H9 (cell line): ENCODE measurements around the gene ADRM1. TPM values are rescaled to one million over a fixed set of nuclear protein-coding genes. Genes with fewer than 3 reads are reported as not detected.

Experiments
- DNase-seq: peaks from one replicate; pipeline ENCODE4 v3.0.0-alpha.2; 2017
- H2AFZ ChIP-seq: one replicate; pipeline ENCODE4 v1.6.1; 2013; ENCODE audit warnings: mild to moderate bottlenecking, low read length, control low read depth, moderate library complexity
- H2AK5ac ChIP-seq: 2 replicates; pipeline ENCODE4 v1.6.1; 2013; ENCODE audit warnings: low read length, control low read depth, mixed read lengths; ENCODE audit not compliant: insufficient read length
- H2BK120ac ChIP-seq: one replicate; pipeline ENCODE4 v1.6.1; 2013; ENCODE audit warnings: low read depth, mild to moderate bottlenecking, low read length, control low read depth, inconsistent platforms; ENCODE audit not compliant: poor library complexity, severe bottlenecking
- H2BK12ac ChIP-seq: 2 replicates; pipeline ENCODE4 v1.6.1; 2013; ENCODE audit warnings: low read length, control low read depth, mixed read lengths, low read depth; ENCODE audit not compliant: insufficient read length
- H2BK15ac ChIP-seq: 2 replicates; pipeline ENCODE4 v1.6.1; 2013; ENCODE audit warnings: low read depth, low read length, control low read depth
- H2BK20ac ChIP-seq: one replicate; pipeline ENCODE4 v1.6.1; 2013; ENCODE audit warnings: low read depth, mild to moderate bottlenecking, low read length, control low read depth, inconsistent platforms; ENCODE audit not compliant: poor library complexity, severe bottlenecking
- H2BK5ac ChIP-seq: 2 replicates; pipeline ENCODE4 v1.6.1; 2013; ENCODE audit warnings: low read length, control low read depth, mixed read lengths; ENCODE audit not compliant: insufficient read length
- H3K14ac ChIP-seq: 2 replicates; pipeline ENCODE4 v1.6.1; 2013; ENCODE audit warnings: low read length, control low read depth; ENCODE audit not compliant: insufficient read depth
- H3K18ac ChIP-seq: 2 replicates; pipeline ENCODE4 v1.6.1; 2013; ENCODE audit warnings: low read depth, mild to moderate bottlenecking, mixed read lengths, low read length, control low read depth; ENCODE audit not compliant: insufficient read length
- H3K23ac ChIP-seq: 2 replicates; pipeline ENCODE4 v1.6.1; 2013; ENCODE audit warnings: low read length, control low read depth, mixed read lengths, low read depth; ENCODE audit not compliant: insufficient read length
- H3K23me2 ChIP-seq: 2 replicates; pipeline ENCODE4 v1.6.1; 2013; ENCODE audit warnings: low read depth, mild to moderate bottlenecking, mixed read lengths, low read length, control low read depth; ENCODE audit not compliant: insufficient read length, poor library complexity, severe bottlenecking
- H3K27ac ChIP-seq: 2 replicates; pipeline ENCODE4 v1.5.1; 2013; ENCODE audit warnings: low read length, control low read depth, mixed read lengths, low read depth; ENCODE audit not compliant: insufficient read length
- H3K27me3 ChIP-seq: 2 replicates; pipeline ENCODE4 v1.6.1; 2013; ENCODE audit warnings: low read length, control low read depth, inconsistent platforms; ENCODE audit not compliant: insufficient read depth
- H3K4ac ChIP-seq: 2 replicates; pipeline ENCODE4 v1.6.1; 2013; ENCODE audit warnings: low read depth, mild to moderate bottlenecking, control low read depth, inconsistent platforms, low read length, moderate library complexity
- H3K4me1 ChIP-seq: 2 replicates; pipeline ENCODE4 v1.6.1; 2013; ENCODE audit warnings: low read length, control low read depth, inconsistent platforms; ENCODE audit not compliant: insufficient read depth
- H3K4me2 ChIP-seq: 2 replicates; pipeline ENCODE4 v1.6.1; 2013; ENCODE audit warnings: low read length, control low read depth, mixed read lengths; ENCODE audit not compliant: insufficient read length, insufficient read depth
- H3K56ac ChIP-seq: 2 replicates; pipeline ENCODE4 v1.6.1; 2013; ENCODE audit warnings: low read depth, mild to moderate bottlenecking, mixed read lengths, low read length, control low read depth; ENCODE audit not compliant: insufficient read length
- H3K79me1 ChIP-seq: 2 replicates; pipeline ENCODE4 v1.6.1; 2013; ENCODE audit warnings: low read depth, mild to moderate bottlenecking, moderate library complexity, low read length, control low read depth, inconsistent platforms; ENCODE audit not compliant: insufficient read depth, poor library complexity, severe bottlenecking
- H3K79me2 ChIP-seq: 2 replicates; pipeline ENCODE4 v1.6.1; 2013; ENCODE audit warnings: low read length, control low read depth, inconsistent platforms; ENCODE audit not compliant: insufficient read depth
- H3K9ac ChIP-seq: 2 replicates; pipeline ENCODE4 v1.6.1; 2013; ENCODE audit warnings: low read length, control low read depth, mixed read lengths; ENCODE audit not compliant: insufficient read length; ENCODE audit errors: extremely low read depth
- H3K9me3 ChIP-seq: one replicate; pipeline ENCODE4 v1.6.1; 2013; ENCODE audit warnings: low read depth, low read length, inconsistent platforms; ENCODE audit not compliant: control insufficient read depth
- H3T11ph ChIP-seq: one replicate; pipeline ENCODE4 v1.6.1; 2013; ENCODE audit warnings: mild to moderate bottlenecking, low read length, control low read depth, inconsistent platforms
- H4K20me1 ChIP-seq: one replicate; pipeline ENCODE4 v1.6.1; 2013; ENCODE audit not compliant: control insufficient read depth, insufficient read length, insufficient read depth
- H4K5ac ChIP-seq: 2 replicates; pipeline ENCODE4 v1.6.1; 2013; ENCODE audit warnings: low read depth, mild to moderate bottlenecking, mixed read lengths, low read length, control low read depth; ENCODE audit not compliant: insufficient read length
- H4K8ac ChIP-seq: replicated peaks from 2 replicates; pipeline ENCODE4 v1.6.1; 2013; ENCODE audit warnings: low read length, control low read depth, mixed read lengths, low read depth; ENCODE audit not compliant: insufficient read length
- H4K91ac ChIP-seq: 2 replicates; pipeline ENCODE4 v1.6.1; 2013; ENCODE audit warnings: low read depth, mild to moderate bottlenecking, moderate library complexity, mixed read lengths, low read length, control low read depth; ENCODE audit not compliant: insufficient read length
- H3K27ac Mint-ChIP-seq, 3 experiments: 2 replicates in 2 of 3; 3 replicates in 1 of 3; pipeline ENCODE4 v1.8.0; 2020 to 2021; ENCODE audit warnings: mixed read lengths in 3 of 3, mild to moderate bottlenecking in 1 of 3, moderate library complexity in 1 of 3
- H3K27me3 Mint-ChIP-seq: 2 replicates; pipeline ENCODE4 v1.8.0; 2021; ENCODE audit warnings: low read depth, mild to moderate bottlenecking, moderate library complexity, mixed read lengths
- H3K36me3 Mint-ChIP-seq, 3 experiments: 2 replicates in 2 of 3; 3 replicates in 1 of 3; pipeline ENCODE4 v1.8.0; 2020 to 2021; ENCODE audit warnings: low read depth in 3 of 3, mixed read lengths in 3 of 3; ENCODE audit not compliant: insufficient read depth in 1 of 3
- H3K4me1 Mint-ChIP-seq, 2 experiments: 2 replicates each; pipeline ENCODE4 v1.8.0; 2020; ENCODE audit warnings: mixed read lengths in 2 of 2
- H3K4me3 Mint-ChIP-seq, 2 experiments: 2 replicates in 1 of 2; 3 replicates in 1 of 2; pipeline ENCODE4 v1.8.0; 2020 to 2021; ENCODE audit warnings: mild to moderate bottlenecking in 2 of 2, mixed read lengths in 2 of 2, moderate library complexity in 1 of 2
- H3K9me3 Mint-ChIP-seq, 2 experiments: 2 replicates in 1 of 2; 3 replicates in 1 of 2; pipeline ENCODE4 v1.8.0; 2020; ENCODE audit warnings: mild to moderate bottlenecking in 2 of 2, mixed read lengths in 2 of 2, moderate library complexity in 1 of 2
- CTCF ChIP-seq: fragments of 200-600 bp; sonication (generic); conservative IDR thresholded peaks from 3 replicates; pipeline ENCODE4 v1.8.0; 2021; ENCODE audit warnings: antibody characterized with exemption, mild to moderate bottlenecking
- WGBS: extraction: QIAGEN DNeasy Blood & Tissue Kit; methylation state at CpG from one replicate; pipeline ENCODE4 v1.1.7; 2013; ENCODE audit warnings: missing lambda C conversion rate, low lambda C conversion rate, mixed read lengths; ENCODE audit not compliant: insufficient read length; ENCODE audit errors: extremely low coverage; 5-methylcytosine and 5-hydroxymethylcytosine counted together
- total RNA-seq: library from RNA; stranded (reverse); gene quantifications from 2 replicates; pipeline ENCODE4 v1.2.1, GENCODE V29; 2021

The ADRM1 gene
- total RNA-seq, 1 experiment from 2014 or later: 153 TPM

- peaks cover 35 to 81% (median 67%) of the 10 kb centered on the region in 3 experiments; a peak in 6 of 7 replicates for H3K36me3 Mint-ChIP-seq
Observed at GRCh38 chr20:62321975-62322374, 19.2 kb downstream of the ADRM1 start.

More at GRCh38 chr20:62321975-62322374, 19.2 kb downstream of the ADRM1 start:
- no peak overlapping the region for H3K9ac ChIP-seq
- no peak overlapping the region for H2BK12ac ChIP-seq
- no peak overlapping the region for H4K91ac ChIP-seq
- no peak overlapping the region for H3K14ac ChIP-seq
- no peak overlapping the region for H4K5ac ChIP-seq
- no peak overlapping the region for H3K4ac ChIP-seq
- no peak overlapping the region for H2AK5ac ChIP-seq
- no peaks in the 10 kb centered on the region for H3K4me1 ChIP-seq
- peak overlapping the region in 1 of 3 experiments; percentile 95; a peak in 1 of 7 replicates for H3K27ac Mint-ChIP-seq
- no peak for DNase-seq
- no peak overlapping the region for H3K4me2 ChIP-seq
- no peak overlapping the region for H3K27ac ChIP-seq
- no peak overlapping the region for H2BK20ac ChIP-seq
- no peaks in the 10 kb centered on the region for H3K27me3 ChIP-seq
- H2BK120ac ChIP-seq: no peak overlapping the region
- H2AFZ ChIP-seq: no peak overlapping the region
- H3K4me3 Mint-ChIP-seq: no peak overlapping the region
- no peaks in the 10 kb centered on the region for H3K79me2 ChIP-seq
- H2BK15ac ChIP-seq: no peak overlapping the region
- H3K9me3 ChIP-seq: no peaks in the 10 kb centered on the region
- H3K4me1 Mint-ChIP-seq: peaks cover 2 to 3% of the 10 kb centered on the region in 2 experiments; a peak in 2 of 4 replicates
- no peak overlapping the region for H3T11ph ChIP-seq
- no peak for TF ChIP-seq CTCF
- no peaks in the 10 kb centered on the region for H3K79me1 ChIP-seq
- no peaks in the 10 kb centered on the region for H4K20me1 ChIP-seq
- H3K18ac ChIP-seq: no peak overlapping the region
- H3K23me2 ChIP-seq: no peaks in the 10 kb centered on the region
- no CpG with 5 or more reads among the region's 16 CpGs for WGBS
- H3K23ac ChIP-seq: no peak overlapping the region
- H3K27me3 Mint-ChIP-seq: no peaks in the 10 kb centered on the region; the same call in none of the 2 replicates
- no peak overlapping the region for H4K8ac ChIP-seq
- peaks cover 3 to 23% of the 10 kb centered on the region in 2 experiments; a peak in 4 of 5 replicates for H3K9me3 Mint-ChIP-seq
- no peak overlapping the region for H2BK5ac ChIP-seq
- no peak overlapping the region for H3K56ac ChIP-seq
